ENCODE data around the gene PTP4A1.
"Not testable (repeated sequence)": the region's sequence is repeated elsewhere in the genome, so short reads cannot be mapped to it uniquely, and the experiment has no call there.

The PTP4A1 gene

GRCh38 chr6:63582579-63583231 lies 10.4 kb downstream of the PTP4A1 start:
- no peak for TF ChIP-seq ZFX (IDR thresholded peaks at IDR 0.05)
- no peak for TF ChIP-seq CTCF (conservative IDR thresholded peaks at IDR 0.05)
- no peak overlapping the region for H3K27ac ChIP-seq

GRCh38 chr6:63584125-63584514 lies 11.8 kb downstream of the PTP4A1 start:
- H3K27ac ChIP-seq: no peak overlapping the region
- no peak for TF ChIP-seq ZFX (IDR thresholded peaks at IDR 0.05)
- no peak for TF ChIP-seq CTCF (conservative IDR thresholded peaks at IDR 0.05)

- no peak for TF ChIP-seq ZFX (IDR thresholded peaks at IDR 0.05)
- no peak for TF ChIP-seq CTCF (conservative IDR thresholded peaks at IDR 0.05)
- H3K27ac ChIP-seq: no peak overlapping the region
Measured at GRCh38 chr6:63584566-63584965, 12.3 kb downstream of the PTP4A1 start.

GRCh38 chr6:63585652-63586051 lies 13.4 kb downstream of the PTP4A1 start:
- H3K27ac ChIP-seq: not testable (repeated sequence)

- no peak overlapping the region for H3K27ac ChIP-seq
- TF ChIP-seq CTCF (conservative IDR thresholded peaks at IDR 0.05) (no peak), ZFX (IDR thresholded peaks at IDR 0.05) (no peak)
Measured at GRCh38 chr6:63589952-63590411, 17.7 kb downstream of the PTP4A1 start.

- TF ChIP-seq CTCF (conservative IDR thresholded peaks at IDR 0.05) (no peak), ZFX (IDR thresholded peaks at IDR 0.05) (no peak)
- H3K27ac ChIP-seq: no peak overlapping the region
Measured at GRCh38 chr6:63592886-63593285, 20.6 kb downstream of the PTP4A1 start.

- TF ChIP-seq CTCF (conservative IDR thresholded peaks at IDR 0.05) (no peak), ZFX (IDR thresholded peaks at IDR 0.05) (no peak)
- no peak overlapping the region for H3K27ac ChIP-seq
Measured at GRCh38 chr6:63597141-63598048, 25.1 kb downstream of the PTP4A1 start.
